Naive thymus-derived CD8-positive, alpha-beta T cell (primary cell): ENCODE data around the gene IL1R2. TPM values are rescaled to one million over a fixed set of nuclear protein-coding genes. Genes with fewer than 3 reads are reported as not detected.
A peak's percentile ranks its signal among the peaks of the same experiment; 100 is the strongest.

Experiments
- ATAC-seq, 2 donors: fragments of 150-1000 bp; cut with Tn5 transposase in 1 of 2; sonication (Bioruptor Pico), chemical (Tn5 transposase) in 1 of 2; 1 replicate in 1 of 2; 2 replicates in 1 of 2; pipeline ENCODE4 v1.10.0; 2021; ENCODE audit warnings: mild to moderate bottlenecking in 2 of 2, moderate library complexity in 2 of 2
- POLR2A ChIA-PET: fragments of 350-600 bp; sonication (Branson Sonifier 250); formaldehyde crosslinking; loops from one replicate; lab custom pipeline; 2021; ENCODE audit warnings: antibody characterized with exemption; lab: Charles Lee
- DNase-seq, 10 donors: peaks; one replicate each; pipeline versions ENCODE4 v3.0.0 to v3.0.0-alpha.2; 2020 to 2022
- H3K27ac Mint-ChIP-seq, 10 donors: one replicate each; pipeline ENCODE4 v1.8.0; 2020 to 2022; ENCODE audit warnings: mild to moderate bottlenecking in 10 of 10, mixed read lengths in 10 of 10, moderate library complexity in 4 of 10, inconsistent platforms in 1 of 10
- H3K27me3 Mint-ChIP-seq, 5 donors: one replicate each; pipeline ENCODE4 v1.8.0; 2021 to 2022; ENCODE audit warnings: mixed read lengths in 5 of 5
- H3K36me3 Mint-ChIP-seq, 3 donors: one replicate each; pipeline ENCODE4 v1.8.0; 2020 to 2022; ENCODE audit warnings: mixed read lengths in 3 of 3, mild to moderate bottlenecking in 2 of 3, inconsistent platforms in 1 of 3
- H3K4me1 Mint-ChIP-seq, 4 donors: one replicate each; pipeline ENCODE4 v1.8.0; 2021 to 2022; ENCODE audit warnings: mixed read lengths in 4 of 4
- H3K4me3 Mint-ChIP-seq, 10 donors: one replicate each; pipeline ENCODE4 v1.8.0; 2020 to 2022; ENCODE audit warnings: mild to moderate bottlenecking in 10 of 10, mixed read lengths in 10 of 10, moderate library complexity in 6 of 10, inconsistent platforms in 1 of 10
- H3K9me3 Mint-ChIP-seq, 9 donors: one replicate each; pipeline ENCODE4 v1.8.0; 2020 to 2022; ENCODE audit warnings: mixed read lengths in 9 of 9, mild to moderate bottlenecking in 3 of 9, inconsistent platforms in 1 of 9, moderate library complexity in 1 of 9
- polyA plus RNA-seq, 3 donors: library from polyadenylated mRNA; unstranded; fragments of 300-500 nt; fragmentation: Illumina TruSeq; gene quantifications; one replicate each; pipeline ENCODE4 v1.2.3, GENCODE V29; 2021
- total RNA-seq, 8 experiments: library from RNA in 2 of 8; stranded (reverse) in 2 of 8; gene quantifications; one replicate each; pipeline ENCODE4 v1.2.3 and lab custom pipeline; 2021 to 2026

The IL1R2 gene
- total and polyA plus RNA-seq, 5 experiments from 2014 or later = not detected

DNA sequence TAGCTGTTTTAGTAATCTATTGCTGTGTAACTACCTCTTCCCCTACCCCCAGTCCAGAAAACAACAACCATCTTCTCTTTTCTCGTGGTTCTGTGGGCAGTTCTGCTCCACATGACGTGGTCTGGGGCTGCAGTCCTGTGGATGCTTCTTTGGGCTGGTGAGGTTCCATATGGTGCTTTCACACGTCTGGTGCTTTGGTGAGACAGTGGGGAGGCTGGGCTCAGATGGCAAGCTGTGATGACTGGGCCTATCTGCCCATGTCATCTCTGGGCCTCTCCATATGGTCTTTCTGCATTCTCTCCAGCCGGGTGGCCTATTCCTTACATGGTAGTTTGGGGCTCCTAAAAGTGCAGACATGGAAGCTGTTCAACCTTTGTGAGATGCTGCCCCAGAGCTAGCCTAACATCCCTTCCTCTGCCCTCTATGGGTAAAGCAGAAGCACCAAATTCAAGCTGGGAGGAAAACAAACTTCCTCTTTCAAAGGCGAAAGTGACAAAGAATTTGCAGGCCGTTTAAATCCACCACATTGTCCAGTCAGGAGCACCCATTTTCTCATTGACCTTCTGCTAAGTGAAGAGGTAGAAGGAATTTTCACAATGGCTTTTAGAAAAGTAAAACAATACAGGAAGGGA lies 82.5 kb downstream of the IL1R2 start:
- H3K36me3 Mint-ChIP-seq = no peaks in the 10 kb centered on the region
- no peaks in the 10 kb centered on the region for H3K9me3 Mint-ChIP-seq
- DNase-seq (no peak), ATAC-seq (no peak)
- H3K4me1 Mint-ChIP-seq = peaks cover 0 to 6% (median 3%) of the 10 kb centered on the region in 4 donors
- H3K4me3 Mint-ChIP-seq = no peak overlapping the region
- H3K27ac Mint-ChIP-seq = peak overlapping the region in 1 of 10 donors; percentile 41
- peaks cover 0 to 2% (median 0%) of the 10 kb centered on the region in 5 donors for H3K27me3 Mint-ChIP-seq
- POLR2A ChIA-PET = interaction anchor here (1.8 kb wide), 1 partner anchor 9 kb away, joined by 8 read pairs; no protein-coding TSS in a partner anchor

DNA sequence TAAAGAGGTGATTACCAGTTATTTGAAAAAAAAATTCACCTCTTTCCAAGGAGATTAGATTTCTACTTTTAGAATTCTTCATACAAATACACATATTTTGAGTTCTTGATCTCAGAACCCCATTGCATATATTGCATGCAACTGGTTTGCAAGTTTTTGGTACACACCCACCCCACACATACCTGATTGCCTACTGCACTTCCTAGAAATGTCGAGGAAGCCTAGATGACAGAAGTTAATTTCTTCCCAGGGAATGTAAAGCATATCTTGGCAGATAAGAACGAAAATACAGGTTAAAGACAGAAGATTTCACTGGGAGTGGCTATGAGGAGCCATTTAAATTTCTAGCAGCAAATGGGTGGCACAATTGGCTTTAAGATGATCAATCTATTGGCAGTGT lies 83.7 kb downstream of the IL1R2 start:
- H3K27me3 Mint-ChIP-seq = peaks cover 0 to 2% (median 0%) of the 10 kb centered on the region in 5 donors
- DNase-seq (no peak), ATAC-seq (no peak)
- H3K36me3 Mint-ChIP-seq = no peaks in the 10 kb centered on the region
- H3K9me3 Mint-ChIP-seq = no peaks in the 10 kb centered on the region
- no peak overlapping the region for H3K4me3 Mint-ChIP-seq
- H3K27ac Mint-ChIP-seq = no peak overlapping the region
- H3K4me1 Mint-ChIP-seq = peaks cover 0 to 6% (median 3%) of the 10 kb centered on the region in 4 donors
- POLR2A ChIA-PET = no interaction called here

DNA sequence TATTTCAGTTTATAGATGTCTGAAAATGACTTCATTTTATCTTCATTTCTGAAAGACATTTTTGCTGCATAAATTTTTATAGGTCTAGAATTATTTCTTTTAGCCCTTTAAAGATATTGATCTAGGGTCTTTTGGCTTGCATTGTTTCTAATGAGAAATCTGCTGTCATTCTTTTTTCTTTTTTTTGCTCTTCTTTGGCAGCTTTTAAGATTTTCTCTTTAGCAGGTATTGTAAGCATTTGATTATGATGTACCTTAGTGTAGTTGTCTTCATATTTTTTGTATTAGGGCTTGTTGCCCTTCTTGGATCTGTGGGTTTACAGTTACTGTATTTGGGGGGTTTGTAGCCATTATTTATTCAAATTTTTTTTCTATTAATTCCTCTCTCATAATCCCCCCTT lies 84.8 kb downstream of the IL1R2 start:
- no peak for ATAC-seq
- no peak overlapping the region for H3K27ac Mint-ChIP-seq
- H3K9me3 Mint-ChIP-seq = no peaks in the 10 kb centered on the region
- no peak for DNase-seq
- peaks cover 0 to 2% (median 0%) of the 10 kb centered on the region in 5 donors for H3K27me3 Mint-ChIP-seq
- peaks cover 6 to 16% (median 11%) of the 10 kb centered on the region in 4 donors for H3K4me1 Mint-ChIP-seq
- no peak overlapping the region for H3K4me3 Mint-ChIP-seq
- POLR2A ChIA-PET = no interaction called here
- no peaks in the 10 kb centered on the region for H3K36me3 Mint-ChIP-seq

Other genes with a start within 250 kb of the IL1R2 start
- under 1 TPM in 1 of 2 experiments, not detected in 1; 0.29 TPM for gene IL1R1, start 150.8 kb downstream of the IL1R2 start, total RNA-seq
- not detected for gene IL1R1, start 150.8 kb downstream of the IL1R2 start, polyA plus RNA-seq
- gene IL1RL2, start 195.1 kb downstream of the IL1R2 start, total RNA-seq = not detected
- gene IL1RL2, start 195.1 kb downstream of the IL1R2 start, polyA plus RNA-seq = not detected